ACC112 (cell line): ENCODE results near the gene CDK5R2.

Experiments
- H2AFZ ChIP-seq: fragments of 200-600 bp; sonication (generic); one replicate; pipeline ENCODE4 v1.6.0; 2017; ENCODE audit warnings: antibody characterized with exemption, low read length; ENCODE audit not compliant: unreplicated experiment
- H3K27ac ChIP-seq: fragments of 200-600 bp; sonication (generic); 2 replicates; pipeline ENCODE4 v1.5.1; 2014; ENCODE audit warnings: low read depth, mild to moderate bottlenecking, antibody characterized with exemption, low read length, moderate library complexity
- H3K27me3 ChIP-seq: fragments of 200-600 bp; sonication (generic); 2 replicates; pipeline ENCODE4 v1.6.1; 2014; ENCODE audit warnings: mild to moderate bottlenecking, antibody characterized with exemption, low read length, moderate library complexity, mixed read lengths; ENCODE audit not compliant: insufficient read depth
- H3K36me3 ChIP-seq: fragments of 200-600 bp; sonication (generic); 2 replicates; pipeline ENCODE4 v1.6.1; 2016; ENCODE audit warnings: mild to moderate bottlenecking, antibody characterized with exemption, low read length, moderate library complexity, mixed read lengths; ENCODE audit not compliant: insufficient read depth
- H3K4me1 ChIP-seq: fragments of 200-600 bp; sonication (generic); one replicate; pipeline ENCODE4 v1.6.1; 2016; ENCODE audit warnings: low read length, mixed read lengths; ENCODE audit not compliant: insufficient read depth, unreplicated experiment, control insufficient read depth
- H3K4me3 ChIP-seq: fragments of 200-600 bp; sonication (generic); 2 replicates; pipeline ENCODE4 v1.5.1; 2014; ENCODE audit warnings: mild to moderate bottlenecking, low read depth, low read length
- H3K79me2 ChIP-seq: fragments of 200-600 bp; sonication (generic); one replicate; pipeline ENCODE4 v1.6.0; 2016; ENCODE audit warnings: low read length; ENCODE audit not compliant: control insufficient read depth, unreplicated experiment, insufficient read depth

CDK5R2 gene

GRCh38 chr2:218999021-218999880, 39.8 kb downstream of the CDK5R2 start:
- peaks cover 82% of the 10 kb centered on the region for H3K27me3 ChIP-seq
- no peak overlapping the region for H3K27ac ChIP-seq
- H2AFZ ChIP-seq = no peak overlapping the region
- peaks cover 10% of the 10 kb centered on the region for H3K4me1 ChIP-seq
- no peaks in the 10 kb centered on the region for H3K36me3 ChIP-seq
- no peak overlapping the region for H3K4me3 ChIP-seq
- H3K79me2 ChIP-seq = no peaks in the 10 kb centered on the region

DNA sequence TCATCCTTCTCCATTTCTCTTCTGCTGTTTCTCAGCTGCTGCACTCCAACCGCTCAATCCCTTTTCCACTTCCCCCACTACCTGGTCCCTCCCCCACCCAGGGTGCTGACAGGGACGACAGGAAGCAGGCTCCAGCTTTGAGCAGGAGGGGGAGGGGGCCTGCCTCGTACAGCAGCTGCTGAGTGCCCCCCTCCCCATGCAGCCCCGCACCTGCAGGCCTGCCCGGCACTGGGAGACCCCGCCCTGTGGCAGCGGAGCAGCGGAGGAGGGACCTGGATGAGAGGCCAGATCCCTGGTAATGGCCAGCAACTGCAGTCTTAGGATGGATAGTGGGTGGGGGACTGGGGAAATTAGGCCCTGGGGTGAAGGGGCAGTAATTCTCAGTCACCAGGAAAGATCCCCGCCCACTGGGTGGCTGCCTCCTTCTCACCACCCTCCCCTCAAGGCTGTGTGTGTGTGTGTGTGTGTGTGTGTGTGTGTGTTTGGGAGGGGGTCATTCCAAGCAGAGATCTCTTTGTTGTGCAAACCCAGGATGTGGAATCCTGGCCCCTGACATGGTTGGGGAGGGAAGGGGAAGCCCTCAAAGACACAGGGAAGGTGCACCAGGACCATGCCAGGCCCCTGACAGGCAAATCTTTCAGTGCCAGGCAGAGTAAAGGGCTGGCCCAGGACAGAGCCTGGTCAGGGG, 40.6 kb downstream of the CDK5R2 start:
- H3K4me3 ChIP-seq = no peak overlapping the region
- peaks cover 82% of the 10 kb centered on the region for H3K27me3 ChIP-seq
- no peak overlapping the region for H3K27ac ChIP-seq

DNA sequence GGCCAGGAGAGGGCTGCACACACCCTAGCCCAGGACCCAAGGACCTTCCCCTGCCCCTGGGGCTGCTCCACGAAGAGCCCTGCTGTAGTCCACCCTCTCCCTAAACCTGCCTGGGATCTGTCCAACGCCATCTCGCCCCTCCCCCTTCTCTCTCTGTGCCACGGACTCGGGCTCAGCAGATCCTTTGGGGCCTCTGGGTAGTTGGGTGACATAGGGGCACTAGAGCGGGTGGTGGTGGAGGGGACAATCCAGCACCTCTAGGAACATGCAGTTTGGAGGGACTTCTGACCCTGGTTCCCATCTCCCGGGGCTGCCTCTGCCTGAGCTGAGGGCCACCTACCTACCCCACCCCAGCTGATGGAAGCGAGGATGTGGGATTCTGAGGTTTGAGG, 41.1 kb downstream of the CDK5R2 start:
- Histone ChIP-seq H3K79me2 (no peaks in the 10 kb centered on the region), H2AFZ (no peak overlapping the region), H3K4me3 (no peak overlapping the region), H3K27me3 (peaks cover 82% of the 10 kb centered on the region), H3K27ac (no peak overlapping the region), H3K36me3 (no peaks in the 10 kb centered on the region), H3K4me1 (peaks cover 10% of the 10 kb centered on the region)

More for the DNA sequence above, 40.6 kb downstream of the CDK5R2 start:
- Histone ChIP-seq H3K36me3 (no peaks in the 10 kb centered on the region), H3K4me1 (peaks cover 10% of the 10 kb centered on the region), H3K79me2 (no peaks in the 10 kb centered on the region), H2AFZ (no peak overlapping the region)

DNA sequence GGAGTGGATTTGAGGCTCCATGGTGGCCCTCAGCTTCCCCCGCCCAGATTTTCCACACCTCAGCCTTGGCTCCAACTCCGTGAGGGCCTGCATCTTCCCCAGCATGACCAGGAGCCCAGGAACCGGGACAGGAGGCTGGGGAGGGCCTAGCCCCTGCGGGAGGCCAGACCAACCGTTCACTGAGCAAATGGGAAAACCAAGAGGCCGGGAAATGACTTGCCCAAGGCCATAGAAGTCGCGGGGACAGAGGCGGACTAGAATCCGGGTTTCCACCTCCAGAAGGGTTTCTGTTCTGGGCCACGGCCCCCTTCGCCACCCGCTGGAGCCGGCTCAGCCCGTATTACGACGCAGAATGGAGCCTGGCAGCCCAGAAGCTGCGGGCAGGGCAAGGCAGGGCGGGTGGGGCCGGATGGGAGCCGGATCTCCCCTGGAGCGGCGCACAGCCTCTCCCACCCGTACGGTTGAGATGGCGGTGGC, 41.7 kb downstream of the CDK5R2 start:
- Histone ChIP-seq H3K4me3 (no peak overlapping the region), H3K79me2 (no peaks in the 10 kb centered on the region), H3K27ac (no peak overlapping the region), H2AFZ (no peak overlapping the region), H3K4me1 (peaks cover 10% of the 10 kb centered on the region), H3K27me3 (peaks cover 84% of the 10 kb centered on the region), H3K36me3 (no peaks in the 10 kb centered on the region)

GRCh38 chr2:219001577-219002394, 42.3 kb downstream of the CDK5R2 start:
- H3K4me1 ChIP-seq = peaks cover 10% of the 10 kb centered on the region
- no peak overlapping the region for H3K27ac ChIP-seq
- no peaks in the 10 kb centered on the region for H3K79me2 ChIP-seq
- H3K4me3 ChIP-seq = no peak overlapping the region
- no peak overlapping the region for H2AFZ ChIP-seq
- no peaks in the 10 kb centered on the region for H3K36me3 ChIP-seq
- peaks cover 86% of the 10 kb centered on the region for H3K27me3 ChIP-seq

GRCh38 chr2:219002395-219003266, 43.2 kb downstream of the CDK5R2 start:
- H3K79me2 ChIP-seq = no peaks in the 10 kb centered on the region
- H2AFZ ChIP-seq = no peak overlapping the region
- peaks cover 10% of the 10 kb centered on the region for H3K4me1 ChIP-seq
- H3K36me3 ChIP-seq = no peaks in the 10 kb centered on the region
- no peak overlapping the region for H3K27ac ChIP-seq
- H3K4me3 ChIP-seq = peak overlapping the region; percentile 44; the same call in 1 of the 2 replicates
- H3K27me3 ChIP-seq = peaks cover 86% of the 10 kb centered on the region

- Histone ChIP-seq H3K4me1 (peaks cover 10% of the 10 kb centered on the region), H3K4me3 (0 out of 2 replicates have a peak overlapping the region, but pooled peaks have one; percentile 44), H3K27me3 (peaks cover 83% of the 10 kb centered on the region), H2AFZ (no peak overlapping the region), H3K79me2 (no peaks in the 10 kb centered on the region), H3K36me3 (no peaks in the 10 kb centered on the region), H3K27ac (no peak overlapping the region)
These were observed 43.8 kb downstream of the CDK5R2 start for GRCh38 chr2:219003267-219003634.

- Histone ChIP-seq H3K27ac (no peak overlapping the region), H3K4me1 (peaks cover 10% of the 10 kb centered on the region), H3K36me3 (no peaks in the 10 kb centered on the region), H3K27me3 (peaks cover 82% of the 10 kb centered on the region), H3K79me2 (no peaks in the 10 kb centered on the region), H2AFZ (no peak overlapping the region), H3K4me3 (no peak overlapping the region)
These were observed 44.5 kb downstream of the CDK5R2 start for GRCh38 chr2:219003979-219004378.

- Histone ChIP-seq H3K36me3 (no peaks in the 10 kb centered on the region), H3K4me3 (no peak overlapping the region), H3K27ac (no peak overlapping the region), H2AFZ (no peak overlapping the region), H3K27me3 (peaks cover 59% of the 10 kb centered on the region), H3K79me2 (no peaks in the 10 kb centered on the region), H3K4me1 (no peaks in the 10 kb centered on the region)
These were observed 49.8 kb downstream of the CDK5R2 start for GRCh38 chr2:219009294-219009693.
